Heart right ventricle (tissue), 16 donors: Measurements from ENCODE around the gene KNOP1. TPM values are rescaled to one million over a fixed set of nuclear protein-coding genes. Genes with fewer than 3 reads are reported as not detected.

ENCODE experiments used
- ATAC-seq, 8 donors: fragments of 200-7000 bp; cut with Tn5 transposase; one replicate each; pipeline ENCODE4 v1.9.1; 2020; ENCODE audit warnings: mild to moderate bottlenecking in 8 of 8, moderate library complexity in 8 of 8, moderate number of reproducible peaks in 1 of 8
- DNase-seq, 2 donors: peaks; one replicate each; pipeline ENCODE4 v3.0.0-alpha.2; 2020
- H3K27ac ChIP-seq, 10 donors: fragments of 200-600 bp; sonication (generic) in 2 of 10; one replicate each; pipeline versions ENCODE4 v1.5.0 to v1.8.0; 2020 to 2022; ENCODE audit warnings: mild to moderate bottlenecking in 3 of 10
- H3K27me3 ChIP-seq, 7 donors: fragments of 200-600 bp; one replicate each; pipeline ENCODE4 v1.8.0; 2021 to 2022; ENCODE audit warnings: mild to moderate bottlenecking in 2 of 7
- H3K36me3 ChIP-seq, 9 donors: fragments of 200-600 bp; sonication (generic) in 1 of 9; one replicate each; pipeline versions ENCODE4 v1.5.0 to v1.8.0; 2020 to 2022; ENCODE audit warnings: mild to moderate bottlenecking in 2 of 9
- H3K4me1 ChIP-seq, 9 donors: fragments of 200-600 bp; sonication (generic) in 1 of 9; one replicate each; pipeline versions ENCODE4 v1.5.0 to v1.8.0; 2020 to 2022; ENCODE audit warnings: mild to moderate bottlenecking in 4 of 9
- H3K4me3 ChIP-seq, 10 donors: fragments of 200-600 bp; sonication (generic) in 2 of 10; one replicate each; pipeline versions ENCODE4 v1.5.0 to v1.8.0; 2020 to 2022; ENCODE audit warnings: mild to moderate bottlenecking in 7 of 10, moderate library complexity in 2 of 10
- H3K9me3 ChIP-seq, 11 donors: fragments of 200-600 bp in 10 of 11; sonication (generic) in 2 of 11; one replicate each; pipeline versions ENCODE4 v1.5.0 to v1.8.0; 2013 to 2022; ENCODE audit warnings: mild to moderate bottlenecking in 2 of 11, control low read depth in 1 of 11, moderate library complexity in 1 of 11
- CTCF ChIP-seq, 9 donors: fragments of 200-600 bp; sonication (generic) in 2 of 9; IDR thresholded peaks; one replicate each; pipeline versions ENCODE4 v1.5.0 to v1.8.0; 2021 to 2022; ENCODE audit warnings: antibody characterized with exemption in 9 of 9, mild to moderate bottlenecking in 5 of 9, moderate library complexity in 1 of 9
- WGBS, 2 donors: extraction: QIAGEN DNeasy Blood & Tissue Kit; methylation state at CpG; one replicate each; pipeline ENCODE4 v1.1.7; 2013; ENCODE audit warnings: inconsistent platforms in 1 of 2; 5-methylcytosine and 5-hydroxymethylcytosine counted together
- intact Hi-C, 10 donors: fragments of 100-400 bp; cut with DNase I; formaldehyde crosslinking; loops; one replicate each; pipeline versions ENCODE4 v1.11.1 to v1.14.2; 2022
- polyA plus RNA-seq, 2 donors: library from polyadenylated mRNA; stranded (reverse); fragments of 200-250 nt; gene quantifications; one replicate each; pipeline ENCODE4 v1.2.3, GENCODE V29; 2013
- total RNA-seq, 10 donors: library from RNA; stranded (reverse); fragmentation: NEBNext Ultra II Directional in 3 of 10; extraction: Animal tissue kit (Norgen Biotek cat#: 25700) in 3 of 10; gene quantifications; one replicate each; pipeline versions ENCODE4 v1.2.1 to v1.2.4, GENCODE V29; 2021 to 2023
- donor health status: Arrhythmogenic right ventricular cardiomyopathy.
- donor health status: ischemic (EF 13 %, LVEDD 7.1; RV severe dilation, severe dysfunction).
- donor health status: healthy with polysubstance abuse.
- donor health status: DM: no; HTN: yes; CAD: no.
- donor health status: DM: no; HTN: no; CAD: no.
- donor health status: ischemic (EF 25% LVEDD 6.9; RV normal size, moderate dysfunction).
- donor health status: ischemic (EF 25% LVEDD 5.7; RV mildly dilated, moderate dysfunction).
- donor health status: healthy.
- donor health status: DM: yes; HTN: yes; CAD: no.
- donor health status: Ischemic cardiomyopathy.
- donor health status: ischemic (EF 35%, LVEDD 5.7; RV mildly dilated, moderate dysfunction).
- donor health status: nonischemic (EF 11% LVEDD 7.7; RV severe dilation, severe dysfunction).
- donor health status: DM: yes; HTN: yes; CAD: no.
- donor health status: PGD.
- donor health status: ischemic (EF 29% LVEDD 5.4; RV normal size, mild dysfunction).
- donor health status: nonischemic (EF 23%, LVEDD 6.1; RV moderate dilation, normal function).

Gene KNOP1
- total and polyA plus RNA-seq, 12 donors: 4.5 to 25.7 (median 6.7) TPM

- Histone ChIP-seq H3K36me3 (peaks cover 0 to 5% (median 0%) of the 10 kb centered on the region in 9 donors), H3K27me3 (no peaks in the 10 kb centered on the region), H3K9me3 (peaks cover 0 to 20% (median 5%) of the 10 kb centered on the region in 11 donors), H3K4me3 (no peak overlapping the region), H3K27ac (peak overlapping the region in 4 of 10 donors; percentile 45 to 67 (median 48)), H3K4me1 (peaks cover 0 to 43% (median 15%) of the 10 kb centered on the region in 9 donors)
- 92 to 94% methylated on average over 3 of the region's 3 CpGs for WGBS, 2 donors
- ATAC-seq (peak in 6 of 8 donors; percentile 22 to 47 (median 33)), DNase-seq (no peak)
- TF ChIP-seq CTCF (IDR thresholded peaks at IDR 0.05): no peak
- intact Hi-C loops: loop anchor here in 3 of 10 donors (5.0 to 10.0 kb wide), 3 partner anchors 44 to 118 kb away; partner anchors contain the start of gene GPRC5B (in 1 of the 3)
Measured at GRCh38 chr16:19766554-19766884, 48.5 kb upstream of the KNOP1 start.

GRCh38 chr16:19765860-19766553 lies 48.0 kb upstream of the KNOP1 start:
- peak; percentile 38 to 79 (median 76) for ATAC-seq
- WGBS, 2 donors: 49 to 61% methylated on average over 6 of the region's 6 CpGs
- H3K36me3 ChIP-seq: peaks cover 0 to 5% (median 0%) of the 10 kb centered on the region in 9 donors
- TF ChIP-seq CTCF (IDR thresholded peaks at IDR 0.05): no peak
- peak overlapping the region in 5 of 10 donors; percentile 43 to 67 (median 47) for H3K27ac ChIP-seq
- peak overlapping the region in 2 of 10 donors; percentile 3 to 6 for H3K4me3 ChIP-seq
- peak; percentile 59 to 67 for DNase-seq
- H3K4me1 ChIP-seq: peaks cover 0 to 48% (median 15%) of the 10 kb centered on the region in 9 donors
- intact Hi-C loops: loop anchor here in 3 of 10 donors (5.0 to 10.0 kb wide), 3 partner anchors 44 to 119 kb away; partner anchors contain the start of gene GPRC5B (in 1 of the 3)
- no peaks in the 10 kb centered on the region for H3K27me3 ChIP-seq
- H3K9me3 ChIP-seq: peaks cover 0 to 20% (median 5%) of the 10 kb centered on the region in 11 donors

DNA sequence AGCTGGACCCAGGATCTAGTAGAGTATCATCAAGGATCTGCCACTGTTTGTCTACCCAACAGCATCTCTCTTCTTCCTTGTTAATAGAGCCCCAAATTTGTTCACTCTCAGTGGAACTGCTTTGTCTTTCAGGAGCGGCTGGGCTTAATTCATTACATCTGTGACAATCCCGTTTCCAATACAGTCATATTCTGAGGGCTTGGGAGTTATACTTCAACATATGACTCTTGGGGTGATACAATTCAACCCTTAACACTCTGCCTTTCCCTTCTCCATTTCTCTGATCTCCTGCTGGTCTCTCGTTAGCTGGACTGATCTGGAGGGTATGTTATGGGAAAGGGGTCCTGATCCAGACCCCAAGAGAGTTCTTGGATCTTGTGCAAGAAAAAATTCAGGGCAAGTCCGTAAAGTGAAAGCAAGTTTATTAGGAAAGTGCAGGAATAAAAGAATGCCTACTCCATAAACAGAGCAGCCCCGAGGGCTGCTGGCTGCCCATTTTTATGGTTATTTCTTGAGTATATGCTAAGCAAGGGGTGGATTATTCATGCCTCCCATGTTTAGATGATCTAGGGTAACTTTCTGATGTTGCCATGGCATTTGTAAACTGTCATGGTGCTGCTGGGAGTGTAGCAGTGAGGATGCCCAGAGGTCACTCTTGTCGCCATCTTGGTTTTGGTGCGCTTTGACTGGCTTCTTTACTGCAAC lies 42.5 kb upstream of the KNOP1 start:
- DNase-seq (no peak), ATAC-seq (no peak)
- Histone ChIP-seq H3K27ac (peak overlapping the region in 3 of 10 donors; percentile 34 to 71 (median 66)), H3K4me1 (peaks cover 0 to 55% (median 14%) of the 10 kb centered on the region in 9 donors), H3K36me3 (no peaks in the 10 kb centered on the region), H3K27me3 (no peaks in the 10 kb centered on the region), H3K4me3 (no peak overlapping the region), H3K9me3 (no peaks in the 10 kb centered on the region)
- WGBS, 2 donors: 95 to 96% methylated on average over 7 of the region's 7 CpGs
- no peak for TF ChIP-seq CTCF (IDR thresholded peaks at IDR 0.05)
- intact Hi-C loops: loop anchor here in 2 of 10 donors (10.0 kb wide), 2 partner anchors 114 to 124 kb away; partner anchors contain the start of gene GPRC5B (in 1 of the 2)
